GM21786 (cell line): ENCODE data around the gene RTL5.

Experiments used
- ATAC-seq: cut with Tn5 transposase; IDR thresholded peaks from one replicate; pipeline ENCODE4 v1.9.1; 2021; ENCODE audit not compliant: unreplicated experiment

The RTL5 gene

DNA sequence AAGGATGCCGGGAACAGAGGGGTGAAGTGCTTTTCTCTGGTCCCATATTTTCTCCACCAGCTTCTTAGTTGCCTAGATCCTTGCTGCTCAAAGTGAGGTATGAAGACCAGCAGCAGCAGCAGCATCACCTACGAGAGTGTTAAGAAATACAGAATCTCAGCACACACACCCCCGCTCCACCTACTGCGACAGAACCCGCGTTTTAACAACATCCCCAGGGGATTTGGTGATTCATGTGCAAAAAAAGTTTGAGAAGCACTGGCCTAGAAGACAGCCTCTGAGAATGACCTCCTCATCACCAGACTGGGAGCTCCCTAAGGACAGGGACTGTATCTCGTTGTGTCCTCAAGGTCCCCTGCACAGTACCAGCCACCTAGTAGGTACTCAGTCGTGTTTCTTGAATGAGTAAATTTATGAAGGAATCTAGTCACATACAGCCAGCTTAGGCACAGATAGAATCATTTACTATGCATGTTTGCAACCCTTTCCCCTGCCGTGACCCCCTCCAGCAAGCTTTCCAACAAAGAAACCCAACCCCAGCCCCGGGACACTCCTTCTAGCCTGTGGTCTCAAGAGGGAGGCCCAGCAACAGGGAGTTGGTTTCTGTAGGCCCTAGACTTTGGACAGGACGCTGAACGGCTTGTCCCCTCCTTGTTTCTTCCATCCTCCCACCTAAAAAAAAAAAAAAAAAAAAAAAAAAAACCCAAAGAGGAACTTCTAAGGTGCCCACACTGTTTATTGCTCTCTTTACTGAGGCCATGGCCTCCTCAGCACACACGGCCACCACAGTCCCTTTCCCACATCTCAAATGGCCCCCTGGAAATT lies 21.5 kb downstream of the RTL5 start:
- no peak for ATAC-seq

DNA sequence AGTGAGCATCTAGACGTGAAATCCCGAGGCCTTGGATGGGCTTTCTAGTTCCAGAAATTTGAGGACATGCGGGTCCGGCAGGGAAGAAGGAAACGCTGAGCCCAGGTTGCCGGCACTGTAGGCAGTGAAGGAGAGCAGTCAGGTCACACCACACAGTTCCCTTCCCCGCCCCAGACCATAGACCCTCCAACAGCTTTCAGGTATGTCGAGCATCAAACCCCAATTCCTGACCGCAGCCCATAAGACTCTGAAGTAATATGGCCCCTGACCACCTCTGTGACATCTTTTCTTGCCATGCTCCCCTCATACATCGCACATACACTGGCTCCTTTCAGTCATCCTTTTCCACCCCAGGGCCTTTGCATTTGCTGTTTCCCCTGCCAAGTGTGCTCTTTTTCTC lies 23.0 kb downstream of the RTL5 start:
- ATAC-seq: no peak

DNA sequence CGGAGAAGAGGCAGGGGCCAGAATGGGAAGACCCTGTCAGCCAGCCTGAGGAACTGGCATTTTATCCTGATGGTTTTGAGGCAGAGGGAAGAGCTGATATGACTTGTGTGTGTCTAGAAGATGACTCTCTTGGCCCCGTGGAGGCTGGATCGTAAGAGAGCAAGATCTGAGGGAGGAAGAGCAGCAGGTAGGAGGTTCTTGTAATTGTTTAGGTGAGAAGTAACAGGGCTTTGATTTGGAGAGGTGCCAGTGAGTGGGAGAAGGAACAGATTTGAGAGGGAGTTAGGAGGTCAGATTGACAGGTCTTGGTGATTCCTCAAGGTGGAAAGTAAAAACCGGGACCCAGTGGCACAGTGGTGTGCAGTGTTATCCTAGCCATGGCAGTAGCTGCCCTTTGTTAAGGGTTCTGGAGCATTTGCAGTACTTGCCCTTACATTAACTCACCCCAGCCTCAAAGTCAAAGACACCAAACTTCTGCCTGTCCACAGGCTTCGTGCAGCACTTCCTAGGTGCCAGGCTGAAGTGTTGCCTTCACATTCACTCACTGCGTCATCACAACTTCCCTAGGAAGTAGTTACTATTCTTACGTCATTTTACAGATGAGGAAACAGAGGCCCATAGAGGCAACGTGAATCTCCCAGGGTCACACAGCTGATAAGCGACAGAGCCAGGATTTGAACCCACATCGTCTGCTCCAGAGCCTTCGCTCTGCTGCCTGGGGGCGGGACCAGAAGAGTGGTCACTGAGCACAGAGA lies 23.7 kb downstream of the RTL5 start:
- ATAC-seq: no peak

DNA sequence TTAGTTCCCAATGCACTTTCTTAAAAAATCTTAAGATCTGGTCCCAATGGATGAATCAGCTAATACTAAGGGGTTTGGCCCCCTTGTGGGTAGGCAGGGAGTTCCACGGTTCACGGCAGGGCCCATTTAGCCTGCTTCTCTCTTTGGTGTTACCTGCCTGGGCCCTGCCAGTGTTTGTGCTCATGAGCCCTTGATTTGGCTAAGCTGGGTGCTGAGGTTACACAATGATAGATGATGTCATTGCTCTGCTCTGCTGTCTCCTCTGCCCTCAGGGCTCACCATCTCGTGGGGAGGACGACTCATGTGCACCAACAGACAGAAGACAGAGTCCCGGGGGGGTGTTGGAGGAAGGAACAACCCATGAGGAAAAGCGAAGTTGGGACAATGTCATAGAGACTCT lies 24.4 kb downstream of the RTL5 start:
- ATAC-seq: no peak

DNA sequence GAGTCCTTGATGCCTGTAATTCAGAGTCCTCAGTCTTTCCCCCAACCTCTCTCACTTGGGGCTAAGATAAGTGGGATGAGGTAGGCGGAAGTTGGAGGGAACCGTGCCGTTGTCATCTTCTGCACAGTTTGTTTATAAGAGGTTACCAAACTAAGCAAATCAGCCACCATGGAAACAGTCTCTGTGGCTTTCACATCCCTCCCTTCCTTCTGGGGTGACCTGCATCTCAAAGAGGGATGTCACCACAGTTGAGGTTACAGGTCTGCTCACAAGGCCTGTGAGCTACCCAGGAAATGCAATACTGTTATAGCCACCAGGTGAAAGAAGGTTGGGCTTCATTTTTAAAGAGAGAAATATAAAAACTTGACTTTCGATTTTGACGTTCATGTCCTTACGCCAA lies 26.3 kb downstream of the RTL5 start:
- peak; percentile 32 for ATAC-seq

DNA sequence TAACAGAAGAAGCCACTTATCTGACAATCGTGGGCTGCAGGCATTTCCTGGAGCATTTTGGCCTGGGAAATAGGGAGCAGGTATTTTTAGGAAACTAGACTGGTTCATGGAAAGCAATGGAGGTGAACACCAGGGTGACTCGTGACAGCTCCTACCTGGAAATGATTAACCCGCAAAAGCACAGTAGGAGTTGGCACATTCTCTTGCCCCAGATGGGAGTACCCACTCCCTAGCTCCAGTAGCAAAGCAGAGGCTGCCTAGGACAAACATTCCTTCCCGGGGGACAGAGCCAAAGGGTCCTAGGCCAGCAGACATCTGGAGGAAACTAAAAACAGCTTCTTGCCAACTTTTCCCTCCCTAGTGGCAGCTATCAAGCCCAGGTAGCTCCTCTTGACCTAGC lies 29.0 kb downstream of the RTL5 start:
- ATAC-seq: no peak

DNA sequence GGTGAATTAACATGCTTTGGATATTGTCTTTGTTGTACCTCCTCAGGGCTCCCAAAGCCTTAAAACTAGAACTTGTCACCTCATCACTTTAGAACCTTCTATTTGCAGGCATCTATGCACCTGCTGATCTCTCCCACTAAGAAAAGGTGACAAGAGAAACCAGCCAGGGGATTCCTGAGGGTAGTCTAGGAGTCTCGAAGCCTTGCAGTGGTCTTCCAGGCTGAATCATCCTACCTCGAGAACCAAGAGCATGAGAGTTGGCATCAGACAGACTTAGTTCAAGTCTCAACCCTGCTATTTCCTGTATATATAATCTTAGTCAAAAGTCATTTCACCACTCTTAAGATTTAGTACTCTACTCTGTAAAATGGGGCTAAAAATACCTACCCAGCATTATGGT lies 29.6 kb downstream of the RTL5 start:
- ATAC-seq: no peak

DNA sequence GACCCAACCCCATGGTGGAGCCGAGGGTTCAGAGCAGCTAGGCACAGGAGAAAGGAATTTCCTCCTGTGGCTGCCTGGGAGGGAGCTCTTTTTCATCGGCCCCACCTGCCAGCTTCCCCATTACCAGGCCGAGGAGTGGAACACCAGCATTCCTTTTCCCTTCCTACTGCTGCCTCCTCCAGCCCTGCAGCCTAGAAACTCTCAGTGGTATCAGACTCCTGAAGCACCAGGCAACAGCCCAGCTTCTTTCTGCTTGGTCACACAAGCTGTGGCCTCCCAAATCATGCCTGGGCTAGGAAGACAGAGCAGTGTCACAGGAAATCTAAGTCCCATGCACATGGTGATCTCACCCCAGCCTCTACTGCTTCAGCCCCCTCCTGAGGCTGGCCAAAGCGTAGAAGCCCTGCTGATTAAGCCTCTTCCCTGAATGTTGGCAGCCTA lies 30.1 kb downstream of the RTL5 start:
- no peak for ATAC-seq

DNA sequence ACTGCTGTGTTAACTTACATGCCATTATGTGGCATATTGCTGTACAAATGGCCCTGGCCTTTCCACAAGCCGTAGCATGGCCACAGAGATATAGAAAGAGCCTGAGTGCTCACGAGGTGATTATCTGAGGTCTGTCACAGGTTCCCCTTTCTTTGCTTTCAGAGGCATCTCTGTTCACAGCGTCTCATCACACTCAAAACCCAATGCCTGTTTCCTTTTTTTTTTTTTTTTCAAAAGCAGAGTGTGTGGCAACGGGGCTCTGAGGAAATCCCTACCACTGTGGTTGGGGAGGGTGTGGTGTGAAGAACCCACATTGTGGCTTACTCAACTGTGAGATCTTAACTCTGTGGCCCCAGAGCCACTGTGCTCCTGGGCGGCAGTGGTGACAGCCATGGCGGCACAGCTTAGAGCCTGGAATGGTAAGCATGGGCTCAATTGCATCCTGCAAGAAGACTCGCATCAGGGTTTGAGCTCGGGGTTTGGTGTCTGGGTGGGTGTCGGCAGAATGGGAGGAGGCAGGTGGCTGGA lies 30.8 kb downstream of the RTL5 start:
- ATAC-seq: peak; percentile 84

DNA sequence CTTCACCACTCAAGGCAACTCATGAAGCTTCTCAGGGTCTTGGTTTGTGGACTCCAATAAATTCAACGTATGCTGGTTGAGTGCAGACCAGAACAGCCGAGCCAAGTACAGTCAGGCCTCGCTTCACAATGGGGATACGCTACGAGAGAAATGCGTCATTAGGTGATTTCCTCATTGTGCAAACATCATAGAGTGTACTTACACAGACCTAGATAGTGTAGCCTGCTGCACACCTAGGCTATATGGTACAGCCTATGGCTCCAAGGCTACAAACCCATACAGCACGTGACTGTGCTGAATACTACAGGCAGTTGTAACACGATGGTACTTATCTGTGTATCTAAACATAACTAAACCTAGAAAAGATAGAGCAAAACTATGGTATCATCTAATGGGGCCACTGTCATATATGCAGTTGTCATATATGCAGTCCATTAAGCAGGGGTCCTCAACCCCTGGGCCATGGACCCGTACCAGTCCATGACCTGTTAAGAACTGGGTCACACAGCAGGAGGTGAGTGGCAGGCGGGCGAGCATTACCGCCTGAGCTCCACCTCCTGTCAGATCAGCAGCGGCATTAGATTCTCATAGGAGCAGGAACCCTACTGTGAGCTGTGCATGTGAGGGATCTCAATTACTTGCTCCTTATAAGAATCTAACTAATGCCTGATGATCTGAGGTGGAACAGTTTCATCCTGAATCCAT lies 31.5 kb downstream of the RTL5 start:
- ATAC-seq: no peak

DNA sequence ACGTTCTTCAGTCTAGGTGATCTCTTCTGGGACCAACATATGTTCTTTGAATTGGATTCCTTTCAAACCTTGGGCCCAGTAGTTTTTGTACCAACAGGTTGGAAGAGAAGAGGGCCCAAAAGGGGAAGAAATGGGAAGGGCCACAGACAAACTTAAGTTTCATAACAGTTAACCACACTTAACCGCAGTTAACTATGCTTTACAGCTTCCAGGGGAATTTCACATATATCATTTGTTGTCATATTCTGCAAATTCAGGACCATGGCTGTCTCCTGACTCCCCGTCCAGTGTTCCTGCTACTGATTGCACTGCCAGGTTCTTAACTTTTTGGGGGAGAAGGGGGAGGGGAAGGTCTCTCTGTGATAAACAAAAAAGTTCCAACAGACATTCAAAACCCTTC lies 34.6 kb downstream of the RTL5 start:
- no peak for ATAC-seq

DNA sequence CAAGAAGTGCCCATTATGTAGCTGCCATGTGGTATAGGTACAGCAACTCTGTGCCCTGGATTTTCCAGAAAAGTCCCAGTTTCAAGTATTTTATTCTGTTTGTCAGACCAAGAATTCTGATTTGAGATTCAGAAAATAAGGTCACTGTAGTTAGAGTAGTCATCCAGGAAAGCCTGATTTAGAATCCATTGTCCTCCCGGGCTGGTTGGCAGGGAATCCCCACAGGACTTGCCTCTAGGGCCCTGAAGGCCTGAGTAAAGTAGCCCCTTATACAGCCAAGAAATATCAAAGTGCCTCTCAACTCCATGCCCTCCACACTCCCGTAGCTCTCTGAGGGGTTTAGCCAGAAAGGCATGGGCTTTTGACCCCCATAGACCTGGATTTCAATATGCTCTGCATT lies 36.3 kb downstream of the RTL5 start:
- ATAC-seq: no peak

DNA sequence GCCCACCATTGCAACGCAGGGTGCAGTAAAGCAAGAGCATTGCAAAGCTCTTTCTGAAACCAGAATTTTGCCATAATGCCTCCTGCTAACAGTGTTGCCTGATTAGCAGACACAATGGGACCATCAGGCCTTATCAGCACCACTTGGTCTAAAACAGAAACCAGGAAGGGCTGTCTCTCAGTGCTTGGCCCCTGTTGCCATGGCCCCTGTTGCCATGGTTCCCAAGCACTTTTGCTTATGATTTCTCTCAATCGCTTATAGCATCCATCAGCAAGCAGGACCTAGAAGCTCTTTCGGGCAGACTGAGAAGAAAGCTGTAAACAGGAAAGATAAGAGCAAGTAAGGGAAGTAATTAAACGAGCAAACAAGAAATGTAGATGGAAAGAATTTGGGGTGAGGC lies 36.8 kb downstream of the RTL5 start:
- peak; percentile 77 for ATAC-seq

DNA sequence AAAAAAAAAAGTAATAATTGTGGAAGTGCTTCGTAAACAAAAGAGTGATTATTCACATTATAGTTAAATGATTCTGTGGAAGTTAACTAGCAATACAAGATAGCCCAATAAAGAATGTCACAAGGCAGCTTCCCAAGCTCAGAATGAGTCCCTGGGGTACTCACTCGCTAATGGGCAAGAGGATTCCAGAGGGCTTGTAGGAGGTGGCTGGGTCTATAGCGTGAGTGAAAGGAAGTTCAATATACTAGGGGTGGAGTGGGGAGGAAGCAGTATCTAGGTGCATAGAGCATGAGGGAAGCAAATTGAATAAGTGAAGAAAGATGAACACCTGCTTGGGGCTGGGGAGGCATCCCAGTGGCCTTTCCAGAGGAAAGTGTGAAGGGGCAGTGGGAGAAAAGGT lies 42.5 kb downstream of the RTL5 start:
- no peak for ATAC-seq

DNA sequence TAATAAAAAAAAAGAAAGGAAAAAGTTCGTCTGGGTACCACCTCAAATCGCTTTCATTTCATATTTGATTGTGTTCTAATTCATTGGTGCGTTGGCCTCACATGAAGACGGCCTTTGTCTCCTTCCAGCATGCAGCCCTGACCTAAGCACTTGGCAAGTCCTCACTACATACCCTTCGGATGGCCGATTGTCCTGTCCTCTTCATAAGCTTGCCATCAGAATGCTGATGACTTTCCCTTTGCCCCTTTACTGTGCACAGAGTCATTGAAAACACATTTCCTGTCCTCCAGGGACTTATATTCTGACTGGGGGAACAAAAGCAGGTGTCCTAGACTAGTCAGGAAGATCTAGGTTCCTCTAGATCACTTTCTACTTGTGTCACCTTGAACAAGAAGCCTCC lies 43.0 kb downstream of the RTL5 start:
- no peak for ATAC-seq

DNA sequence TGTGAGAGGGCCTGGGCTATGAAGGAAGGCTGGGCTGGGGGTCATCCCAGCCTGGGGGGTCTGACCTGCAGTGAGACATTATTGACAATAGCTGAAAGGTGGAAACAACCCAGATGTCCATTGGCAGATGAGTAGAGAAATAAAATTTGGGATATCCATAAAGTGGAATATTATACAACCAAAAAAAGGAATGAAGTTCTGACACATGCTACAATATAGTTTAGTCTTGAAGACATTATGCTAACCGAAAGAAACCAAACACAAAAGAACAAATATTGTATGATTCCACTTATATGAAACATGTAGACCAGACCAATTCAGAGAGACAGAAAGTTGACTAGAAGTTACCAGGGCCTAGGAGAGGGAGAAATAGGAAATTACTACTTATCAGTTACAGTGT lies 44.7 kb downstream of the RTL5 start:
- no peak for ATAC-seq

DNA sequence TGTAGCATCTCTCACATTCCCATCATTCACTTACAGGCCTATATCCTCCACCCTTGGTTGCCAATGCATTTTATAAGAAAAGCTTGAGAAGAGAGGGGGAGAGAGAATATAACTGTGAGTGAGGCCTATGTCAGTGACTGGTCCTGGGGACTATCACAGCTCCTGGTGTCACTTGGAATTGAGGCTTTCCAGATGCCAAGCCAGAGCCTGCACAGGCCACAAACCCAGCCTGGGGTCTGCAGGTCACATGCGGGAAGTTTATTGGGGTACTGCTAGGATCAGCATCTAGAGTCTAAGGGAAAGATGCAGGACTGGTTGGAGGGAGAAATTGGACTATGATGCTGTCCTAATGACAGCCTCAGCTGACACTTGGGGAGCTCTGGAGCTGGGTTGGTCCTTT lies 47.6 kb downstream of the RTL5 start:
- no peak for ATAC-seq

DNA sequence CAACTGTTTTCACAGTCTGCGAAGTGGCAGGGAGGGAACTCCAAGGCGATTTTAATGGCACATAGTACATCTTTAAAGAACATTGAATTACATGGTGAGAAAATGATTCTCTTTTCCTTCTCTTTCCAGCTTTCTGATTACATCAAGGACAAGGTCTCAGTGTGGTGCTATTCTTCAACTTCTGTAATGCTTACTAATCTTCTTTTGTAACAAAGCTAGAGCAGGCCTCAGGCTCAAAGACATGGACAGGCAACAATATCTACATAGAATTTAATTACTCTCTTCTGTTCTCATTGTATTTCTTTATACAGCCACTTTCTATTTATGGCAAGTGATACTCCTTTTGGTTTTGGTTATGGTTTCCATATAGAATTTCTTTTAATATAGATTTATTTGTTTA lies 48.4 kb downstream of the RTL5 start:
- no peak for ATAC-seq

DNA sequence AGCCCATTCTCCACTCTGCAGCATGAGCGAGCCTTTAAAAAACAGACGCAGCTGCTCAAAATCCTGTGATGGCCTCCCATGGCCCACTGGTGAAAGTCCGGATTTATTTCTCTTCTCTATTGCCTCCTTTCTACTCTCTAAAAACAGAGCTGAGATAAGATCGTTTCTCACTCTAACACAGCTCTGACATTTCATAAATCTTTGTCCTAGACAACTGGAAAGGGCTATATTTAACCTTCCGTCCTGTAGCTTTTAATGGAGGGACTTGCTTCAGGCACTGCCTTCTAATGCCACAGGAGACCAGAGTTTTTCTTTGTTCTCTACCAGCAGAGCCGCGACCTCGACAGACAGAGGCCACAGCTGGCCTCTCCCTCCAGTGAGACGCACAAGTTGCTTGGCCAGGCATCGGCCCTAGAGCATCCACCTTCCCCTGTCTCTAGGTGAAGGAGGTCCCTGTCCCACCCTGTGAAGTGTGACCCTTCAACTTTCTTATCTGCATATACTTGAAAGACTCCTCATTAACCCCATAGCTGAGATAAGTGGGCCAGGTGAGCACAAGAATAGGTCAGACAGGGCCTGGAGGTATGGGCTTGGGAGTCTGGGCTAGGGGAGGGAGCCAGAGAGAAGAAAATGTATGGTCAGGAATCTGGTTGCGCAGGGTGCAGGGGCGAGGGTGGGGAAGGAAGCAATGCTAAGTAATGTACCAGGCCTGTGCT lies 50.0 kb downstream of the RTL5 start:
- ATAC-seq: no peak

DNA sequence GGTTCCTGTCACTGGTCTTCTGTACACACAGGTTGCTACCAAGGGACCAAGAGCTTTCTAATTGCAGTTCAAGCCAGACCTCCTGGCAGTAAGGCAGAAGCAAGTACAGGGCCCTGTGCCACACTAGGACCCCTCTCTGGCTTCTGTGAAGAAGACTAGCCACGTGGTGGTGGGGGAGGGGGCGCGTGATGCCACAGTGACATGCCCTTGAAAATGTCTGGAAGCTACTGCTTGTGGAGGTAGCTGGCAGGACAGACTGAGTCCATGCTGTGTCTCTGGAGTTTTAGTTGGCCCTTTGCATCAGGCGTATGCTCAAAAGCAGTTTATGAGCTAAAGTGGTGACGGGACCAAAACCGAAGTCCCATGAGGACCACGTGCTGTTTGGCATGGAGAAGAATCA lies 50.9 kb downstream of the RTL5 start:
- no peak for ATAC-seq

DNA sequence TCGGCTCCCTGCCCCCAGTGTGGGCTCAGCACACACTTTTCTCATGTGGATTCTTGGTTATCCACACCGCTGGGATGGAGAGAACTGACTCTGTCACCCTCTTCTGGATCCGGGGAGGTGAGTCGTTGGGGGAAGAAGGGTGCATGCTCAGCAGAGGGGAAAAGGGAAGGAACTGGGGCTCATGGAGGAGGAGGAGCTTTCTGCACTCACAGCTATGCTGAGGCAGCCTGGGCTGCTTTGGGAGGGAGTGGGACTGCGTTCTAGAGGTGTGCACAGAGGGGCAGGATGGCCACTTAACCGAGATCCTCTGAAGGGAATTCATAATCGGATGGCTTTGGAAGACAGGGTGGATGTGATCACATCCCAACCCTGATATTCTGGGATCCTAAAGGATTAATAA lies 51.6 kb downstream of the RTL5 start:
- ATAC-seq: no peak
